Panc1 (cell line): ENCODE results near the gene PAXIP1. TPM values are rescaled to one million over a fixed set of nuclear protein-coding genes. Genes with fewer than 3 reads are reported as not detected.

Experiments
- ATAC-seq: fragments of 200-7000 bp; cut with Tn5 transposase; 2 replicates; pipeline ENCODE4 v1.9.1; 2020; ENCODE audit warnings: mild to moderate bottlenecking, moderate library complexity
- BruUV-seq: library from RNA; stranded (reverse); fragments of 400-500 nt; replicated peaks from 2 replicates; lab custom pipeline; 2021; lab: Mats Ljungman, UMichigan
- CTCF ChIA-PET: fragments of 300-600 bp; sonication (Branson Sonifier 250); formaldehyde crosslinking; loops from one replicate; lab custom pipeline; 2022; ENCODE audit warnings: antibody characterized with exemption; lab: Charles Lee
- POLR2A ChIA-PET: fragments of 300-600 bp; sonication (Branson Sonifier 250); formaldehyde crosslinking; loops from one replicate; lab custom pipeline; 2022; ENCODE audit warnings: antibody characterized with exemption; lab: Charles Lee
- DNase-seq: peaks from one replicate; pipeline ENCODE4 v3.0.0-alpha.2; 2010; ENCODE audit warnings: low read depth, low spot score
- H3K27ac ChIP-seq: 2 replicates; pipeline ENCODE4 v1.5.1; 2011; ENCODE audit warnings: mild to moderate bottlenecking, low read length, inconsistent platforms
- H3K27me3 ChIP-seq: fragments of 200-500 bp; sonication (Bioruptor generic); 2 replicates; pipeline ENCODE4 v1.6.0; 2014; ENCODE audit warnings: low read length, inconsistent platforms; ENCODE audit not compliant: control insufficient read depth, insufficient read depth
- H3K36me3 ChIP-seq: fragments of 200-500 bp; sonication (Bioruptor generic); 2 replicates; pipeline ENCODE4 v1.5.1; 2014; ENCODE audit warnings: inconsistent platforms, mild to moderate bottlenecking, low read length, moderate library complexity; ENCODE audit not compliant: control insufficient read depth, insufficient read depth
- H3K4me1 ChIP-seq: 2 replicates; pipeline ENCODE4 v1.5.1; 2011; ENCODE audit warnings: inconsistent platforms, mild to moderate bottlenecking, low read length, moderate library complexity; ENCODE audit not compliant: control insufficient read depth, insufficient read depth
- H3K4me3 ChIP-seq, 2 experiments: 2 replicates each; pipeline ENCODE4 v1.5.1; 2011 to 2012; ENCODE audit warnings: low read depth in 2 of 2, low read length in 2 of 2, mild to moderate bottlenecking in 2 of 2, inconsistent platforms in 1 of 2, moderate library complexity in 1 of 2
- H3K9me3 ChIP-seq: fragments of 200-500 bp; sonication (Bioruptor generic); 2 replicates; pipeline ENCODE4 v1.5.1; 2014; ENCODE audit warnings: low read depth, mild to moderate bottlenecking, inconsistent platforms, low read length, moderate library complexity; ENCODE audit not compliant: control insufficient read depth, insufficient read depth
- CTCF ChIP-seq: fragments of 450-650 bp; IDR thresholded peaks from 2 replicates; pipeline ENCODE4 v1.5.1; 2017; ENCODE audit warnings: mild to moderate bottlenecking
- POLR2AphosphoS5 ChIP-seq: IDR thresholded peaks from 2 replicates; pipeline ENCODE4 v1.6.1; 2012; ENCODE audit warnings: mild to moderate bottlenecking, low read depth, low read length, moderate library complexity
- REST ChIP-seq, 2 experiments: IDR thresholded peaks; 2 replicates each; pipeline ENCODE4 v1.6.1; 2011 to 2012; ENCODE audit warnings: low read depth in 2 of 2, control low read depth in 1 of 2, low read length in 1 of 2, mild to moderate bottlenecking in 1 of 2, moderate library complexity in 1 of 2; ENCODE audit not compliant: insufficient read depth in 1 of 2
- SIN3A ChIP-seq: IDR thresholded peaks from 2 replicates; pipeline ENCODE4 v1.6.1; 2012; ENCODE audit warnings: low read depth, mild to moderate bottlenecking, low read length, moderate library complexity, borderline replicate concordance; ENCODE audit not compliant: insufficient read depth
- TCF7L2 ChIP-seq: IDR thresholded peaks from 2 replicates; pipeline ENCODE4 v1.6.1; 2011; ENCODE audit warnings: mild to moderate bottlenecking, low read depth, low read length, inconsistent platforms
- in situ Hi-C: cut with HindIII; loops from 2 replicates; pipeline ENCODE4 v1.10.0; 2016; ENCODE audit warnings: low sequenced_read_pairs, low pct_unique_long_range_greater_than_20kb
- intact Hi-C: fragments of 100-400 bp; cut with micrococcal nuclease; formaldehyde crosslinking; loops from one replicate; pipeline ENCODE4 v1.10.0; 2022; ENCODE audit not compliant: unreplicated experiment
- total RNA-seq: library from RNA; stranded (reverse); gene quantifications from one replicate; pipeline ENCODE4 v1.2.1, GENCODE V29; 2021; ENCODE audit not compliant: unreplicated experiment

PAXIP1 gene
- total RNA-seq, 1 experiment from 2014 or later: 27.3 TPM

DNA sequence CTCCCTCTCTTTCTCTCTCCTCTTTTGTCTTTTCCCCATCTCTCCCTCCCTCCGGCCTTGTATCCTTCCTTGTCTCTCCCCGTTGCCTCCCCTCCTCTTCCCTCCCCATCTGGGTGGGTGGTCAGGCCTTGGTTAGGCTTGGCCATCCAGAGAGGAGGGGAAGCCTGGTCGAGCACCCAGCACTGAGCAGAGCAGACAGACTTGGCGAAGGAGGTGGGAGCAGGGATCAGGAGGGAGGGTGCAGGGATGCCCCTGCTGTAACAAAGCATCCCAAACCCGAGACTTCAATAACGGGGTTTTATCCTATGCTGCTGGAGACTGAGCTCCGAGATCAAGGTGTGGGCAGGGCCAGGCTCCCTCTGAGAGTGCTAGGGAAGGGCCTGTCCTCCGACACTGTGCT lies 97.3 kb downstream of the PAXIP1 start:
- no peak overlapping the region for H3K27ac ChIP-seq

DNA sequence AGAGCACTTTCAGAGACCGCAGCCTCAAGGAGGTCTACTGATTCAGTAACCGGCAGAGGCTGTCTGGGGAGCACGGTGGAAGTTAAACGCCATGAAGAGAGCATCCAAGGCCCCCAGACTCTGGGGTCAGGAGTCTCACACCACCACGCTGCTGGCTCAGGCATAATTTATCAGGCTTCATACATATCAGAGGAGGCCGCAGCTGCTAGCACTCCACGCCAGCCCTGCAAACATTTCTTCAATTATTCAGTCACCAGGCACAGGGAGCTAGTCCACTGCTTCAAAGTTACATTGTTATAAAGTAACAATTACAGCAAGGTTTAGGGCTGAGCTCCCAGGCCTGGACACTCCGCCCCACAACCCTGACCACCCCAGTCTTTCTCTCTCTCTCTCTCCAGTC lies 97.8 kb downstream of the PAXIP1 start:
- CTCF ChIA-PET: no interaction called here
- TF ChIP-seq POLR2AphosphoS5: no peak
- TF ChIP-seq SIN3A: no peak
- TF ChIP-seq TCF7L2: no peak
- TF ChIP-seq REST (IDR thresholded peaks at IDR 0.05; ENCODE audit: insufficient read depth in 1 of 2, low read depth in 2 of 2, low read length in 1 of 2): no peak
- TF ChIP-seq CTCF: no peak
- Histone ChIP-seq H3K4me3 (no peak overlapping the region), H3K27me3 (no peaks in the 10 kb centered on the region), H3K4me1 (no peaks in the 10 kb centered on the region), H3K36me3 (no peaks in the 10 kb centered on the region), H3K9me3 (no peaks in the 10 kb centered on the region), H3K27ac (no peak overlapping the region)
- ATAC-seq: no peak
- BruUV-seq: no TSS peak
- in situ Hi-C loops: no loop called here
- intact Hi-C loops: no loop called here
- no peak for DNase-seq
- POLR2A ChIA-PET: no interaction called here

More for the DNA sequence above, 97.3 kb downstream of the PAXIP1 start:
- POLR2A ChIA-PET: interaction anchor here (0.7 kb wide), 1 partner anchor 73 kb away, joined by 7 read pairs; no protein-coding TSS in a partner anchor
- CTCF ChIA-PET: no interaction called here
- in situ Hi-C loops: no loop called here
- intact Hi-C loops: no loop called here
- H3K27me3 ChIP-seq: no peaks in the 10 kb centered on the region
- no peak for DNase-seq
- no peak for TF ChIP-seq REST (IDR thresholded peaks at IDR 0.05; ENCODE audit: insufficient read depth in 1 of 2, low read depth in 2 of 2, low read length in 1 of 2)
- TF ChIP-seq TCF7L2: no peak
- no peak for TF ChIP-seq POLR2AphosphoS5
- no peak for TF ChIP-seq SIN3A
- TF ChIP-seq CTCF: no peak
- ATAC-seq: no peak
- no peaks in the 10 kb centered on the region for H3K9me3 ChIP-seq
- H3K4me3 ChIP-seq: no peak overlapping the region
- no peaks in the 10 kb centered on the region for H3K36me3 ChIP-seq
- H3K4me1 ChIP-seq: no peaks in the 10 kb centered on the region
- BruUV-seq: no TSS peak
